WTC11 (cell line): Measurements from ENCODE around the gene SHMT1. TPM values are rescaled to one million over a fixed set of nuclear protein-coding genes. Genes with fewer than 3 reads are reported as not detected.

Experiments used
- ARID4B ChIP-seq: sonication (generic); formaldehyde crosslinking; IDR thresholded peaks from 2 replicates; pipeline ENCODE4 v1.8.0; 2023; ENCODE audit warnings: missing genetic modification reagents, mild to moderate bottlenecking, borderline replicate concordance
- CTCF ChIP-seq: fragments of 200-600 bp; IDR thresholded peaks from 2 replicates; pipeline ENCODE4 v1.8.0; 2022; ENCODE audit warnings: antibody characterized with exemption
- E2F1 ChIP-seq: sonication (generic); formaldehyde crosslinking; IDR thresholded peaks from 2 replicates; pipeline ENCODE4 v1.8.0; 2022; ENCODE audit warnings: mild to moderate bottlenecking, missing genetic modification reagents
- E2F5 ChIP-seq: sonication (generic); formaldehyde crosslinking; IDR thresholded peaks from 2 replicates; pipeline ENCODE4 v1.8.1; 2022; ENCODE audit warnings: mild to moderate bottlenecking, moderate library complexity, missing genetic modification reagents
- FOXK1 ChIP-seq: sonication (generic); formaldehyde crosslinking; IDR thresholded peaks from 2 replicates; pipeline ENCODE4 v1.8.0; 2022; ENCODE audit warnings: mild to moderate bottlenecking, moderate library complexity, missing genetic modification reagents
- FOXP1 ChIP-seq: sonication (generic); formaldehyde crosslinking; IDR thresholded peaks from 2 replicates; pipeline ENCODE4 v1.8.0; 2022; ENCODE audit warnings: missing genetic modification reagents, mild to moderate bottlenecking, moderate library complexity, borderline replicate concordance
- GABPB1 ChIP-seq: sonication (generic); formaldehyde crosslinking; IDR thresholded peaks from 2 replicates; pipeline ENCODE4 v1.8.1; 2023; ENCODE audit warnings: mild to moderate bottlenecking, missing genetic modification reagents
- HMGA2 ChIP-seq: fragments of 250-450 bp; sonication (Bioruptor Pico); IDR thresholded peaks from 2 replicates; pipeline ENCODE4 v1.4.0; 2021; ENCODE audit warnings: mild to moderate bottlenecking, moderate library complexity
- IRF1 ChIP-seq: sonication (generic); formaldehyde crosslinking; IDR thresholded peaks from 2 replicates; pipeline ENCODE4 v1.8.0; 2023; ENCODE audit warnings: missing genetic modification reagents
- MLX ChIP-seq: sonication (generic); formaldehyde crosslinking; IDR thresholded peaks from 2 replicates; pipeline ENCODE4 v1.8.1; 2023; ENCODE audit warnings: mild to moderate bottlenecking, missing genetic modification reagents, moderate library complexity
- MXD4 ChIP-seq: fragments of 250-450 bp; sonication (Bioruptor Pico); IDR thresholded peaks from 2 replicates; pipeline ENCODE4 v1.8.0; 2021; ENCODE audit warnings: mild to moderate bottlenecking, moderate library complexity, borderline replicate concordance
- MYBL2 ChIP-seq: sonication (generic); formaldehyde crosslinking; IDR thresholded peaks from 2 replicates; pipeline ENCODE4 v1.8.1; 2023; ENCODE audit warnings: mild to moderate bottlenecking, moderate library complexity, missing genetic modification reagents
- NFATC4 ChIP-seq: fragments of 250-450 bp; sonication (Bioruptor Pico); IDR thresholded peaks from 2 replicates; pipeline ENCODE4 v1.9.0; 2021; ENCODE audit warnings: mild to moderate bottlenecking
- NFE2L1 ChIP-seq: sonication (generic); formaldehyde crosslinking; IDR thresholded peaks from 2 replicates; pipeline ENCODE4 v1.8.1; 2023; ENCODE audit warnings: missing genetic modification reagents
- STAT6 ChIP-seq: sonication (generic); formaldehyde crosslinking; conservative IDR thresholded peaks from 2 replicates; pipeline ENCODE4 v1.8.1; 2023; ENCODE audit warnings: mild to moderate bottlenecking, low read depth, missing genetic modification reagents, moderate library complexity
- TEAD4 ChIP-seq: sonication (generic); formaldehyde crosslinking; IDR thresholded peaks from 2 replicates; pipeline ENCODE4 v1.8.0; 2022; ENCODE audit warnings: mild to moderate bottlenecking, missing genetic modification reagents
- TP53 ChIP-seq: sonication (generic); formaldehyde crosslinking; IDR thresholded peaks from 2 replicates; pipeline ENCODE4 v1.8.1; 2023; ENCODE audit warnings: mild to moderate bottlenecking, missing genetic modification reagents
- ZBTB21 ChIP-seq: sonication (generic); formaldehyde crosslinking; IDR thresholded peaks from 2 replicates; pipeline ENCODE4 v1.8.1; 2023; ENCODE audit warnings: mild to moderate bottlenecking, missing genetic modification reagents, borderline replicate concordance
- ZBTB43 ChIP-seq: sonication (generic); formaldehyde crosslinking; IDR thresholded peaks from 2 replicates; pipeline ENCODE4 v1.8.1; 2023; ENCODE audit warnings: mild to moderate bottlenecking, missing genetic modification reagents
- ZMAT4 ChIP-seq: fragments of 250-450 bp; sonication (Bioruptor Pico); IDR thresholded peaks from 2 replicates; pipeline ENCODE4 v1.9.0; 2021; ENCODE audit warnings: mild to moderate bottlenecking
- ZNF232 ChIP-seq: sonication (generic); formaldehyde crosslinking; IDR thresholded peaks from 2 replicates; pipeline ENCODE4 v1.8.0; 2022; ENCODE audit warnings: mild to moderate bottlenecking, missing genetic modification reagents
- ZNF396 ChIP-seq: fragments of 250-450 bp; sonication (Bioruptor Pico); IDR thresholded peaks from 2 replicates; pipeline ENCODE4 v1.8.0; 2021; ENCODE audit warnings: mild to moderate bottlenecking, moderate library complexity, borderline replicate concordance
- ZNF423 ChIP-seq: fragments of 250-450 bp; sonication (Bioruptor Pico); IDR thresholded peaks from 2 replicates; pipeline ENCODE4 v2.1.2; 2022; ENCODE audit warnings: mild to moderate bottlenecking, moderate library complexity
- total RNA-seq: library from RNA; stranded (reverse); gene quantifications from 3 replicates; pipeline ENCODE4 v1.2.3, GENCODE V29; 2021

Gene SHMT1
- total RNA-seq, 1 experiment from 2014 or later = 49.2 TPM

- TF ChIP-seq MYBL2 = peak; percentile 94; the same call in 1 of the 2 replicates
- peak; percentile 92; the same call in 1 of the 2 replicates for TF ChIP-seq ZNF232
- peak; percentile 54; the same call in 1 of the 2 replicates for TF ChIP-seq FOXK1 (CRISPR knock-in tag)
- TF ChIP-seq FOXP1 (CRISPR knock-in tag) = peak; percentile 93
- TF ChIP-seq NFATC4 (CRISPR knock-in tag) = no peak
- no peak for TF ChIP-seq HMGA2 (CRISPR knock-in tag)
- TF ChIP-seq TEAD4 = no peak
- no peak; the same call in 1 of the 2 replicates for TF ChIP-seq ARID4B (CRISPR knock-in tag)
- peak; percentile 74; the same call in 1 of the 2 replicates for TF ChIP-seq MLX (CRISPR knock-in tag)
- TF ChIP-seq GABPB1 = 0 out of 2 replicates have a peak, but pooled peaks have one; percentile 5
- peak; percentile 90; the same call in 1 of the 2 replicates for TF ChIP-seq E2F5
- peak; percentile 76; the same call in 1 of the 2 replicates for TF ChIP-seq ZBTB21
- peak; percentile 85; the same call in 1 of the 2 replicates for TF ChIP-seq STAT6
- TF ChIP-seq ZNF396 (CRISPR knock-in tag) = no peak
- peak; percentile 78; the same call in 1 of the 2 replicates for TF ChIP-seq NFE2L1 (CRISPR knock-in tag)
- TF ChIP-seq ZMAT4 (CRISPR knock-in tag) = no peak
- no peak for TF ChIP-seq IRF1
- TF ChIP-seq MXD4 (CRISPR knock-in tag) = no peak
- TF ChIP-seq TP53 = no peak
- 0 out of 2 replicates have a peak, but pooled peaks have one; percentile 18 for TF ChIP-seq E2F1
- TF ChIP-seq ZBTB43 (CRISPR knock-in tag) = peak; percentile 85
- TF ChIP-seq ZNF423 (CRISPR knock-in tag) = no peak
- TF ChIP-seq CTCF = no peak
These were observed at the start of gene SHMT1 (continued) for GRCh38 chr17:18363101-18364049.
